NCI-H2081 treated with DMSO at 0.1 percent for 48 hours (cell line): Measurements from ENCODE around the gene VPS37B.
"Not testable (repeated sequence)": the region's sequence is repeated elsewhere in the genome, so short reads cannot be mapped to it uniquely, and the experiment has no call there.

Source experiments
- DNase-seq: peaks from one replicate; lab custom pipeline; 2025; lab: John Stamatoyannopoulos, UW

VPS37B gene

GRCh38 chr12:122882908-122883558 lies 12.9 kb downstream of the VPS37B start:
- DNase-seq: no peak

- DNase-seq: no peak
These were observed 15.3 kb downstream of the VPS37B start for GRCh38 chr12:122880668-122881067.

GRCh38 chr12:122880155-122880667 lies 15.7 kb downstream of the VPS37B start:
- DNase-seq: no peak

GRCh38 chr12:122878780-122879612 lies 16.9 kb downstream of the VPS37B start:
- no peak for DNase-seq

GRCh38 chr12:122876731-122877130 lies 19.2 kb downstream of the VPS37B start:
- DNase-seq: no peak

- DNase-seq: not testable (repeated sequence)
These were observed 19.6 kb downstream of the VPS37B start for GRCh38 chr12:122876281-122876680.

- DNase-seq: no peak
These were observed 20.2 kb downstream of the VPS37B start for GRCh38 chr12:122875590-122876220.

GRCh38 chr12:122874081-122874480 lies 21.8 kb downstream of the VPS37B start:
- no peak for DNase-seq

- no peak for DNase-seq
These were observed 22.4 kb downstream of the VPS37B start for GRCh38 chr12:122873540-122873939.

GRCh38 chr12:122872815-122873361 lies 23.0 kb downstream of the VPS37B start:
- no peak for DNase-seq

- peak; percentile 46 for DNase-seq
These were observed 23.8 kb downstream of the VPS37B start for GRCh38 chr12:122871851-122872780.

- DNase-seq: no peak
These were observed 24.9 kb downstream of the VPS37B start for GRCh38 chr12:122870867-122871664.

- DNase-seq: no peak
These were observed 25.6 kb downstream of the VPS37B start for GRCh38 chr12:122870163-122870842.

- DNase-seq: no peak
These were observed 26.5 kb downstream of the VPS37B start for GRCh38 chr12:122869207-122869973.

- no peak for DNase-seq
These were observed 27.3 kb downstream of the VPS37B start for GRCh38 chr12:122868471-122869177.

- no peak for DNase-seq
These were observed 28.0 kb downstream of the VPS37B start for GRCh38 chr12:122867691-122868461.

GRCh38 chr12:122866950-122867607 lies 28.8 kb downstream of the VPS37B start:
- DNase-seq: no peak
